NCI-H2196 (cell line): ENCODE measurements around the gene VAV2.
A peak's percentile ranks its signal among the peaks of the same experiment; 100 is the strongest.
"Not testable (repeated sequence)": the region's sequence is repeated elsewhere in the genome, so short reads cannot be mapped to it uniquely, and the experiment has no call there.

Source experiments
- DNase-seq: peaks from one replicate; lab custom pipeline; 2025; ENCODE audit not compliant: unreplicated experiment; lab: John Stamatoyannopoulos, UW

VAV2 gene

GRCh38 chr9:133758228-133758627 lies 233.9 kb downstream of the VAV2 start:
- DNase-seq, result no peak

GRCh38 chr9:133754688-133755227 lies 237.4 kb downstream of the VAV2 start:
- no peak for DNase-seq

- no peak for DNase-seq
These were observed 237.9 kb downstream of the VAV2 start for GRCh38 chr9:133754187-133754586.

- no peak for DNase-seq
These were observed 239.2 kb downstream of the VAV2 start for GRCh38 chr9:133752739-133753446.

- no peak for DNase-seq
These were observed 241.0 kb downstream of the VAV2 start for GRCh38 chr9:133750982-133751649.

- DNase-seq, result no peak
These were observed 244.8 kb downstream of the VAV2 start for GRCh38 chr9:133747309-133747708.

GRCh38 chr9:133744528-133744927 lies 247.6 kb downstream of the VAV2 start:
- not testable (repeated sequence) for DNase-seq

GRCh38 chr9:133742849-133743444 lies 249.2 kb downstream of the VAV2 start:
- DNase-seq, result peak; percentile 74

GRCh38 chr9:133742251-133742650 lies 249.9 kb downstream of the VAV2 start:
- no peak for DNase-seq

- no peak for DNase-seq
These were observed 250.4 kb downstream of the VAV2 start for GRCh38 chr9:133741716-133742115.

- no peak for DNase-seq
These were observed 251.2 kb downstream of the VAV2 start for GRCh38 chr9:133740911-133741310.

GRCh38 chr9:133739408-133740280 lies 252.5 kb downstream of the VAV2 start:
- DNase-seq, result no peak

- DNase-seq, result no peak
These were observed 253.4 kb downstream of the VAV2 start for GRCh38 chr9:133738640-133739225.

- peak; percentile 70 for DNase-seq
These were observed 254.1 kb downstream of the VAV2 start, which contains the start of gene SARDH for GRCh38 chr9:133737774-133738639. Gene SARDH, minus strand, starts transcription at chr9:133738352. Its CDS starts 4,179 bp downstream, at chr9:133734173.

GRCh38 chr9:133737071-133737773 lies 254.9 kb downstream of the VAV2 start:
- peak; percentile 67 for DNase-seq

- no peak for DNase-seq
These were observed 256.2 kb downstream of the VAV2 start for GRCh38 chr9:133735931-133736330.

- peak; percentile 30 for DNase-seq
These were observed 256.7 kb downstream of the VAV2 start for GRCh38 chr9:133735415-133735775.

- no peak for DNase-seq
These were observed 257.3 kb downstream of the VAV2 start for GRCh38 chr9:133734590-133735414.
